ENCODE data around the gene RAET1E.
A peak's percentile ranks its signal among the peaks of the same experiment; 100 is the strongest.
"Not testable (repeated sequence)": the region's sequence is repeated elsewhere in the genome, so short reads cannot be mapped to it uniquely, and the experiment has no call there.

The RAET1E gene

GRCh38 chr6:149897855-149898744, at the start of gene RAET1E:
Gene RAET1E (minus strand): TSS chr6:149898113. CDS start chr6:149890901, 7,212 bp downstream.
- DNase-seq (ENCODE audit: low read depth in 2 of 2), result no peak

GRCh38 chr6:149947533-149947932, 49.6 kb upstream of the RAET1E start:
- not testable (repeated sequence) for DNase-seq (ENCODE audit: low read depth in 2 of 2)

DNA sequence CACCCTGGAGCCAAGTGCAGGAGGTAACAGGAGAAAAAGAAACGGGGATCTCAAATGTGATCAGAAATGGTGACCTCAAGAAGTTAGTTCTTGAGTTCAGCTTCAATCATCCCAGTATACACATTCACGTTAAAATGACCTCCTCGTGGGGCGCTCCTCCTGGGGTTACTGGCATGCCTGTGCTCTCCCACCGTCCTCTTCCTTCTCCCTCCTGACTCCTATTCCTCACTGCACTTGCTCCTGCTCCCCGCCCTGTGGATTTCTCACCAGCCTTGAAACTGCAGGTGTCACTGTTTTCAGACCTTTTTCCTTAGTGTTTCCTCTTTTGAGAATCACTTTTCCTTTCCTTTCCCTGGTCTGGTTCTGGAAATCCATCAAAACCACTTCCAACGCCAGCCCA, 48.7 kb upstream of the RAET1E start:
- DNase-seq (ENCODE audit: low read depth in 2 of 2), result not testable (repeated sequence)

DNA sequence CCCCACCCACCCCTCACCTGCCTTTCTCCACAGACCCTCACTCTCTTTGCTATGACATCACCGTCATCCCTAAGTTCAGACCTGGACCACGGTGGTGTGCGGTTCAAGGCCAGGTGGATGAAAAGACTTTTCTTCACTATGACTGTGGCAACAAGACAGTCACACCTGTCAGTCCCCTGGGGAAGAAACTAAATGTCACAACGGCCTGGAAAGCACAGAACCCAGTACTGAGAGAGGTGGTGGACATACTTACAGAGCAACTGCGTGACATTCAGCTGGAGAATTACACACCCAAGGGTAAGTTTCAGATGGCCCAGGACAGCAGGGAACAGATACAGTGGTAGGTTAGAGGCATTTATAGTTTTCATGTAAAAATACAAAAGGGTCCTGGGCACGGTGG, 47.4 kb upstream of the RAET1E start:
- not testable (repeated sequence) for DNase-seq (ENCODE audit: low read depth in 2 of 2)

DNA sequence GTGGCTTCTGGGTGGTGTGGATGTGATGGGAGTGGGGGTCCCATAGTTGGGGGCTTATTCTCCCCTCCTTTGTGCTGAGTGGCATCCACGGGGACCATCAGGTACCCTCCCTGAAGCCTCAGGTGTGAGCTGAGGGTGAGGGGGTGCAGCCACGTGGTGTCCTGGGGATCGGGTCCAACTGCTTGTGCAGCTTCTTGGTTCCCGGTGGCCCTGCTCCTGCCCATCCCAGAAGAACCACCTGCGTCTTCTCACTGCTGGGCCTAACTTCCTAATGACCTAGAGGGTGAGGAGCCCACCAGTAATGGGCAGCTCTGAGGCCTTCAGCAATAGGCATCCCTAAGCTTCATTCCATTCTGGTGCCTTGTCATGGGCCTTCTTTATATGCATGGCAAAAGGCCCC, 45.4 kb upstream of the RAET1E start:
- DNase-seq (ENCODE audit: low read depth in 2 of 2), result not testable (repeated sequence)

DNA sequence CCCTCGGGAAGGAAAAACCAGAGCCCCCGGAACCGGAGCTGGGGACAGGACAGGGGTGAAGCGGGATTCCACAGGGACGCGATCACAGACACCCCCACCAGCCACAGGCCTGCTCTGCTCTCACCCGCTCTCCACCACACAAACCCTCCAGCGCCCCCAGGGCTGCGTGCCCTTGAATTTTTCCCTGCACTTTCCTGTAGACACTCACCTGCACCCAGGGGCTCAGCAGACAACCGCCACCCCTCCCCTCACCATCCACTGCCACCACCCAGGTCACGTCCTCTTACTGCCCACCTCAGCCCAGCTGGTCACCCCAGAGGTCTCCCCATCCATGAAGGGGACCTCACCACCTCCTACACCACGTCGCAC, 44.5 kb upstream of the RAET1E start:
- DNase-seq (ENCODE audit: low read depth in 2 of 2), result no peak

DNA sequence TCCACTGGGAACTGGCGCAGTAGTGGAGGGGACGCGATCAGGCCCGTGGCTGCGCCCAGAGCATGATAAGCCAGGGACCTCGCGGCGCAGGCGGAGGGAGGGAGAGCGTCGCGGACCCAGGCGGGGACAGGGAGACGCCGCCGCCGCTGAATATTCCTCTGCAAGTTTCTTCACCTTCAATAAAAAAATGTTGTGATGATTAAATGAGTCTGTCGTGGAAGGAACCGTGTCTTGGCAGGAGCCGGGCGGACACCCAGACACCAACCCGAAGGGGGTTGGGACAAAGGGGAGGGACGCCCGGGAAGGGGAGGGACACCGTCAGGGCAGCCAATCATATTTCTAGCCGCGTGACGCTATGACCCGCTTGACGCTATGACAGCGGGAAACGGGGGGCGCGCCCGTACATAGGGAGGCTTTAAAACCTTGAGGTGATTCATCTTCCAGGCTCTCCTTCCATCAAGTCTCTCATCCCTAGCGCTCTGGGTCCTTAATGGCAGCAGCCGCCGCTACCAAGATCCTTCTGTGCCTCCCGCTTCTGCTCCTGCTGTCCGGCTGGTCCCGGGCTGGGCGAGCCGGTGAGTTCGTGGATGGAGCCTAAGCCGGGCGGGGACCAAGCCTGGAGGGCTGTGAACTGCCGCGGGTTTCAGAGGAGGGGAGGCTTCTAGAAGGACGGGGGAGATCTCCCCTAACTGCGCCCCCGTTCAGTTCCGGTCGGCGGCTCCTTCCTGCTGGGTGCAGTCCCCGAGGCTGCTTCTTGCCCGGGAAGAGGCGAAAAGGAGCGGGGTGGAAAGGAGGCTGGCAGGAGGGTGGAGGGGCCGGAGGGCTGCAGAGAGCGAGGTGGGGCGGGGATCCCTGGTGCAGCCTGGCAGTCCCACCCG, 43.9 kb upstream of the RAET1E start, which contains the start of gene ULBP2:
Gene ULBP2, plus strand, starts transcription at position 432 of the 878 bp plus-strand sequence. Its CDS starts 59 bp downstream, at position 491.
- DNase-seq (ENCODE audit: low read depth in 2 of 2), result peak; percentile 78 to 82

- no peak for DNase-seq (ENCODE audit: low read depth in 2 of 2)
Measured at GRCh38 chr6:149940672-149940982, 42.7 kb upstream of the RAET1E start.

- no peak for DNase-seq (ENCODE audit: low read depth in 2 of 2)
Measured at GRCh38 chr6:149939909-149940671, 42.2 kb upstream of the RAET1E start.

- DNase-seq (ENCODE audit: low read depth in 2 of 2), result no peak
Measured at GRCh38 chr6:149939356-149939648, 41.4 kb upstream of the RAET1E start.

DNA sequence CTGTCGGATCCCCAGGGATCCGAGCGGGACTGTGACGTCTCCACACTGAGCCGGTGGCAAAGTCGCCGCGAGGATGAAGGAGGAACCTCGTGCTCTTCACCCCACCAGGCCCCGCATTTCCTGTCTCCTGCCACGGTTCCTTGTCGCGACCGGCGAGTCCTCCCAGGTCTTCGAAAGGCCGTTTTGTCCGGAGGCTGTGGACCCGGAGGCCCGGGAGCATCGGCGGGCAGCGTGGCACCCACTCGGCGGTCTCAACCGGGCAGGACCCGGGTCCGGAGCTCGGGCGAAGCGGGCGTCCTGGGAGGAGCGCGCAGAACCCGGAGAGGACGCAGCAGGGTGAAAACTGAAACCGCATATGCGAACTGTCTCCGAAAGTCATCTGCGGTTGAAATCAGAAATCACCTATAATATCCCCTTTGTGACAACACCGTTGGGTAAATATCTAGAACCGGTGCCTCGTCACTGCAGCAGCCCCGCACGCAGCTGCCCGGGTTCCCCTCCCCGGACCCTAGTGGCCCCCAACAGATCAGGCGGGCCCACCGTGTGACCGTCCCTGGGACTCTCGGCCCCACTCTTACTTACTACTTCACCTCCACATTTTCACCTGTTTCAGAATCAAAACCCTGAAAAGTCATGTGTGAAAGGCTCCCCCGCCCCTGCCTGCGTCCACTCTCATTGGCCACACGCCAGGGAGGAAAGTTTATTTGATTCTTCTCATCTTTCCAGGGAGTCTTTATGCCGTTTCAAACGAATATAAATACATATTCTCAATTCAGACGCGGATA, 40.9 kb upstream of the RAET1E start:
- DNase-seq (ENCODE audit: low read depth in 2 of 2), result no peak

DNA sequence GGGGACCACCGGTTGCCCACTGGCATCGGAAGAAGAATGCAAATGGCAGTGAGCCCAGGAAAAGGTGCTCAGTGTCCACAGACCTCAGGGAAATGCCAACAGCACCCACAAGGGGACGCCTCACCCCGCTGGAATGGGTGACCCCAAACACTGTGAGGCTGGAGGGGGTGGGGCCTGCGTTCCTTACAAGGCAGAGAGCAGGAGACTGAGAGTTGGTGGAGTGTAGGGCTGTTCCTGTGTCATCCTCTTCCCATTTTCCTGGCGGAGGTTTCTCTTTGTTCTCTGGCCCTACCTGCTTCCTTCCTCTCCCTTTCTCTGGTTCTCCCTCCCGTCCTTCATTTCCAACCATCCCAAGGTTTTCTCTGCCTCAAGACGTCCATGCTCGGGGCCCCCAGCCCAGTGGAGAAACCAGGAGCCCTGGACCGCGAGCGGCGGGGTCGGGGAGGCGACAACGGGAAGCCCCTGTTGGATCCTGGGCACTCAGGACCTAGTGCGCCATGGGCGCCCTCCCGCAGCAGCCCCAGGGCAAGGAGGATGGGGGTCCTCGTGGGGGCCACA, 40.2 kb upstream of the RAET1E start:
- DNase-seq (ENCODE audit: low read depth in 2 of 2), result not testable (repeated sequence)

- DNase-seq (ENCODE audit: low read depth in 2 of 2), result no peak
Measured at GRCh38 chr6:149936743-149937142, 38.8 kb upstream of the RAET1E start.

DNA sequence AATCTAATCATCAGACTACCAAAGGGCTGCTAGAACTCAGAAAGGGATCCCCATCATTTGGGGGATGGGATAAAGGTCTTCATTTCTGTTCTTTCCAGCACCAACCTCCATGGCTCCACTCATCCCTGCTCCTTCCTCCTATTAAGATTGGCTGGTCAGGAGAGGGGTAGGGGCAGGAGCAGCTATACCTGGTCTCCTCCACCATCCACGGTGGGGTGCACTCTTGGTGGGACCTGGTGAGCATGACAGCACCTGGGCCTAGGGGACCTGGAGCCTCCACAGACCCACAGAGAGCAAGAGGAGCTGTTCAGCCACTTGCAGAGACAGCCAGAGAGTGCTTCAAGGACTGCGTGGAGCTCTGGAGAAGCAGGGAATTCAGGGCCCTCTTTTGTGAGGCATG, 37.8 kb upstream of the RAET1E start:
- DNase-seq (ENCODE audit: low read depth in 2 of 2), result no peak

- DNase-seq (ENCODE audit: low read depth in 2 of 2), result no peak
Measured at GRCh38 chr6:149935246-149935645, 37.3 kb upstream of the RAET1E start.

DNA sequence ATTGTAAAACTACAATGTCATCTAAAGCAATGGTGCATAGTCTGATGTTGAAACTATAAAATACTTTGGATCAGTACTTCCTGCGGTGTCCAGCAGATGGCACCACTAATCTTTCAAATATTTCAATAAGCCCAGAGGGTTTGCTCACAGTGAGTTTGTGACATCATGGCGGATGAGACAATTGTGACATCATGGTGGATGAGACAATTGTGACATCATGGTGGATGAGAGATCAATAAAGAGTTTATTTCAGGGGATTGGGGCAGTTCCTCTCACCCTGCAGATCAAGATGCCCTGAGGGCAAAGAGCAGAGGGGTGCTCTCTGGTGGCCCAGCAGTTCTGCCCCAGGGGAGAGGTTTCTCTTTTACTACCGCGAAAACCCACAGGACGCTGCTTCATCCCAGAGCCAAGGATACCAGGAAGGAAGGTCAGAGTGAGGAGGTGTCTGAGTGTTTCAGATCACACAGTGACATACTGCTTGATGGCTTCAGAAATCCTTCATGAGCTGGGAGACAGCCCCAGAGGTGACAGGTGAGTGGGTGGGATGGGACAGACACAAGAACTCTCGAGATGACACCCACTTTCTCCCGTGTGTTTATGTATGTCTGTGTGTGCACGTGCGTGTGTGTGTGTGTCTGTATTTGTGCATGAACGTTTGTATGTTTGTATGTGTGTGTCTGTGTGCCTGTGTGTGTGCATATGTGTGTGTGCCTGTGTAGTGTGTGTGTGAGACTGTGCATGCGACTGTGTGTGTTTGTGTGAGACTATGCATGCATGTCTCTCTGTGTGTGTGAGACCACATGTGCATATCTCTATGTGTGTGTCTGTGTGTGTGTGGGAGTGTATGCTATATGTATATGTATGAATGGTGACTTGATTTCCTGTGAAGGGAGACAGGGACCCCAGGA, 36.6 kb upstream of the RAET1E start:
- peak; percentile 49 for DNase-seq (ENCODE audit: low read depth in 2 of 2)

DNA sequence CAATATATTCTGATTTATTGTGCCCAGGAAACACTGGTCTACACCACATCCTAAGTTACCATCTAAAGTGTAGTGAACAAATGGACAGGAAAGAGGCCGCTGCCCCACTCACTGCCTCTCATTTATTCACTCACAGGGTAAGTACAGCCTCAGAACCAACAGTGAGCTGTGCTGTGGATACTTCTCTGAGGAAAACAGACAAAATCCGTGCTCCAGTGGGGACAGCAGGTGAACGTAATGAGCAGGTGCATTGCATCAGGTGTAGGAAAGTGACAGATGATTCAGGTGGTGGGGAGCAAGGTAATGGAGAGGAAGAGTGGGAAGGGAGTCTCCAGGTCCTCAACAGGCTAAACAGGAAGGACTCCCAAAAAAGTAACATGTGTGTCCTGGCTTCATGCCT, 35.5 kb upstream of the RAET1E start:
- DNase-seq (ENCODE audit: low read depth in 2 of 2), result no peak

DNA sequence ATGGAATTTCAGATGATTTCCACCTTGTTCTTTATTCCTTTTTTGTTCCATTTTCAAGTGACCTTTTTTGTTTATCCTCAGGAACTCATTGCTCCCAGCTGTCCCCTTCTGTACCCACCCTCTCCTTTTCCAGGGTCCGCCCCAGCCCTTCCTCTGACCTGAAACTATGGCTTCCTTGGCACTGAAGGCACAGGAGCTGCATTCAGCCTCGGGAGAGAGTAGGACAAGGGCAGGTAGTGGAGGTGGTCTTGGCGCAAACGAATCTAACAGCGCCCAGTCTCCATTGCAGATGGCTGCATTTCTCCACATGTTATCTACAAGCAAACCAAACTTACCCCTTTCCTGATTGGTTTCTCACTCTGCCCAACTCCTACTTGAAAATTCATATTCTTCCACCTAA, 35.1 kb upstream of the RAET1E start:
- DNase-seq (ENCODE audit: low read depth in 2 of 2), result no peak

DNA sequence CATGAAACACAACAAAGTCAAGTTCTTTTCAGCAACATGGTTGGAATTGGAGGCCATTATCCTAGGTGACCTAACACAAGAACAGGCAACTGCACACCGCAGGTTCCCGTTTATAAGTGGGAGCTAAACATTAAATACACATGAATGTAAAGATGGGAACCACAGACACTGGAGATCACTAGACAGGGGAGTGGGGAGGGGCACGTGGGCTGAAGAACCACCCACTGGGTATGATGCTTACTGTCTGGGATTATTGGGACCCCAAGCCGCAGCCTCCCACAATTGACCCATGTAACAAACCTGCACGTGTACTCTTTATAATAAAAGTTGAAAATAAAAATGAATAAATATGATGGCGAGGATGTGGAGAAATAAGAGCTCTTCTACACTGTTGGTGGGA, 33.6 kb upstream of the RAET1E start:
- no peak for DNase-seq (ENCODE audit: low read depth in 2 of 2)

DNA sequence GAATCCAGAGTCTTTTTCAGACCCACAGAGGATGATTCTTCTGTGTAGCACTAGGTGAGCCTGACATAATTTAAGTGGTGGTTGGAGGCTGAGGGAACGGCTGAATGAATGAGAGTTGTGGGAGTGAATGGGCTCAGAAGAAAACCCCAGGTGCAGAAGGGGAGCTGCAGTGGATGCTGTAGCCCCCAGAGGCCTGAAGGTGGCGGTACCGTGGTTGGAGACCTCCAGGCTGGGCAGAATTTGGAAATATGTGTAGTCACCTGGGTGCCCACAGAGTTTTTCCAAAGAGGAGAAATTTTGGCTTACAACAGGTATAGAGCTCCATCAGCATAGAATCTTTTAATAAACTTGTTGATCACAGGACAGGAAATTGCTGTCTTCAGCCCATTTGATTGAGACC, 31.5 kb upstream of the RAET1E start:
- no peak for DNase-seq (ENCODE audit: low read depth in 2 of 2)
